Measurements from ENCODE around the gene ETNK1.

The ETNK1 gene

DNA sequence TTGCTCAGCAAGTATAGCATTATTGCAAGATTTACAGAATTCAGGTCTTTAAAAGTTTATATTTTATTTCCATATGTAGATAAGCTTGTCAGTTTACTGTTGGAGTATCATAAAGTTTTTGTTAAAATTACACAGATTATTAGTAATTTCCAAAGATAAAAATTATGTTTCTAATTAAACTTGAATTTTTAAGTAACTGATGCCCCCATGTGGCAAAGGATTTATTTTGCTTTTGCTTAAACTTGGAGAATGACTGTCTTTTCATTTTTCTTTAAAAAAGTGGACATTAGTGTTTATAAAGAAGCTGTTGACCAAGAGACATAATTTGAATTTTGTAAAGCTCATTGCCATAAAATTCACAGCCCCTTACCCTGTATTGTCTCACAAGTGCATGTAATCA is 45.8 kb downstream of the ETNK1 start:
- TF ChIP-seq, protein P1, sequence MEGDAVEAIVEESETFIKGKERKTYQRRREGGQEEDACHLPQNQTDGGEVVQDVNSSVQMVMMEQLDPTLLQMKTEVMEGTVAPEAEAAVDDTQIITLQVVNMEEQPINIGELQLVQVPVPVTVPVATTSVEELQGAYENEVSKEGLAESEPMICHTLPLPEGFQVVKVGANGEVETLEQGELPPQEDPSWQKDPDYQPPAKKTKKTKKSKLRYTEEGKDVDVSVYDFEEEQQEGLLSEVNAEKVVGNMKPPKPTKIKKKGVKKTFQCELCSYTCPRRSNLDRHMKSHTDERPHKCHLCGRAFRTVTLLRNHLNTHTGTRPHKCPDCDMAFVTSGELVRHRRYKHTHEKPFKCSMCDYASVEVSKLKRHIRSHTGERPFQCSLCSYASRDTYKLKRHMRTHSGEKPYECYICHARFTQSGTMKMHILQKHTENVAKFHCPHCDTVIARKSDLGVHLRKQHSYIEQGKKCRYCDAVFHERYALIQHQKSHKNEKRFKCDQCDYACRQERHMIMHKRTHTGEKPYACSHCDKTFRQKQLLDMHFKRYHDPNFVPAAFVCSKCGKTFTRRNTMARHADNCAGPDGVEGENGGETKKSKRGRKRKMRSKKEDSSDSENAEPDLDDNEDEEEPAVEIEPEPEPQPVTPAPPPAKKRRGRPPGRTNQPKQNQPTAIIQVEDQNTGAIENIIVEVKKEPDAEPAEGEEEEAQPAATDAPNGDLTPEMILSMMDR (IDR thresholded peaks at IDR 0.05; ENCODE audit: low read length): peak; percentile 41
- TF ChIP-seq EZH2 (IDR thresholded peaks at IDR 0.05; ENCODE audit: borderline replicate concordance, low read length): no peak
- no peak overlapping the region for H2AFZ ChIP-seq (ENCODE audit: low read length)
- H3K4me2 ChIP-seq (ENCODE audit: low read length): no peak overlapping the region
- H3K79me2 ChIP-seq (ENCODE audit: insufficient read depth, low read length): no peaks in the 10 kb centered on the region
- no peak overlapping the region for H3K9ac ChIP-seq (ENCODE audit: low read length)
- no peaks in the 10 kb centered on the region for H3K9me3 ChIP-seq (ENCODE audit: low read length)
- peaks cover 3% of the 10 kb centered on the region; the same call in 1 of the 2 replicates for H3F3A ChIP-seq (ENCODE audit: insufficient read depth, low read length)
- no peaks in the 10 kb centered on the region for H4K20me1 ChIP-seq (ENCODE audit: insufficient read depth, low read length)
- peaks cover 37% of the 10 kb centered on the region for H3K36me3 ChIP-seq (ENCODE audit: insufficient read depth, low read length)
- no peaks in the 10 kb centered on the region for H3K27me3 ChIP-seq (ENCODE audit: insufficient read depth, low read length)
- H3K27ac ChIP-seq (ENCODE audit: low read depth, low read length, poor library complexity, severe bottlenecking): no peak overlapping the region
- no peaks in the 10 kb centered on the region for H3K4me1 ChIP-seq (ENCODE audit: insufficient read depth, low read length, severe bottlenecking)
- no peaks in the 10 kb centered on the region for H3K9me2 ChIP-seq (ENCODE audit: low read depth, low read length)
- H3K4me3 ChIP-seq (ENCODE audit: low read depth, low read length, poor library complexity, severe bottlenecking): no peak overlapping the region

DNA sequence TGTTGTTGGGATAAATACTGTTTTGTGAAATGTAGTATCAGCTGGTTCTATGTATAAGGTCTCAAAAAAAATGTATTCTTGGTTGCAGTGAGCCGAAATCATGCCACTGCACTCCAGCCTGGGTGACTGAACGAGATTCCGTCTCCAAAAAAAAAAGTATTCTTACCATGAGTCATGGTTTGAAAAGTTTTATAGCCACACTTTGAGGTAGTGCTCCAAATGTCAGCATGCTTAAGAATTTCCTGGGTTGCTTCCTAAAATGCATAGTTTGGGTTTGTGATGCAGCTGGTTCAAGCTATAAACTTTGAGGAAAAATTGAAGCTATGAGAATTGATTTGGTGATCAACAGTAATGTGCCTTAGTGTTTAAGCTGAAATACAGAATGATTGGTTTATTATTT is 48.0 kb downstream of the ETNK1 start:
- Histone ChIP-seq H3K36me3 (ENCODE audit: insufficient read depth, low read length) (peaks cover 37% of the 10 kb centered on the region), H3K9me2 (ENCODE audit: low read depth, low read length) (no peaks in the 10 kb centered on the region), H2AFZ (ENCODE audit: low read length) (no peak overlapping the region), H4K20me1 (ENCODE audit: insufficient read depth, low read length) (no peaks in the 10 kb centered on the region), H3K79me2 (ENCODE audit: insufficient read depth, low read length) (no peaks in the 10 kb centered on the region), H3K9ac (ENCODE audit: low read length) (no peak overlapping the region), H3K27ac (ENCODE audit: low read depth, low read length, poor library complexity, severe bottlenecking) (no peak overlapping the region), H3K4me1 (ENCODE audit: insufficient read depth, low read length, severe bottlenecking) (no peaks in the 10 kb centered on the region), H3F3A (ENCODE audit: insufficient read depth, low read length) (peaks cover 3% of the 10 kb centered on the region; the same call in 1 of the 2 replicates), H3K9me3 (ENCODE audit: low read length) (no peaks in the 10 kb centered on the region), H3K4me3 (ENCODE audit: low read depth, low read length, poor library complexity, severe bottlenecking) (no peak overlapping the region), H3K27me3 (ENCODE audit: insufficient read depth, low read length) (no peaks in the 10 kb centered on the region), H3K4me2 (ENCODE audit: low read length) (no peak overlapping the region)
- TF ChIP-seq, protein P1 (IDR thresholded peaks at IDR 0.05; ENCODE audit: low read length): no peak
- no peak for TF ChIP-seq EZH2 (IDR thresholded peaks at IDR 0.05; ENCODE audit: borderline replicate concordance, low read length)

DNA sequence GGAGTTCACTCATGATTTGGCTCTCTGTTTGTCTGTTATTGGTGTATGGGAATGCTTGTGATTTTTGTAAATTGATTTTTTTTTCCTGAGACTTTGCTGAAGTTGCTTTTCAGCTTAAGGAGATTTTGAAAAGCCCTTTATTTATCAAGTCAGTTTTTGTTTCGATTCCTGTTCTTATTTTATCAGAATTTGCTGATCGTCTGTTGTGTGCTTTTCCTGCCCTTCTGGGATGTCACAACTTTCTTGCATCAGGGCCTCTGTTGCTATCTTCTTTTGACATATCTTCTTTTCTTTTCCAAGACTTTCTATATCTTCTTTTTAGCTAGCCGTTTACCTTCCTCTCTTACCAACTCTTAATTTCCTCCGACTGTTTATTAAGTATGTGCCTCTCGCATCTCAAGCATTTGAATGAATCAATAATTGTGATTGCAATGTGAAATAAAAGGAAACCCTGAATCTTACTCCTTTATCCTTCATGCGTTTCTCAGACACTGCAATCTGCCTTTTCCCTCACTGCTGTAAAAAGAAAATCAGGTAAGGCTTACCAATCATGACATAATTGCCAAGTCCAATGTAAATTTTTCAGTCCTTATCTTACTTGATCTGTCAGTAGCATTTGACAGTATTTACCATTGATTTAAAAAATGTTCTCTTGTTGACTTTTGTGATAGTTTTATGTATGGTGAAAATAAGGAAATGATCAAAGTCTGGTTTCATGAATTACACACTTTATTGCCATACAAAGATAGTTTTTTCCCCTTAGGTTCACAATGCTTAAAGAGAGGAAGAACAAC is 53.0 kb downstream of the ETNK1 start:
- H3K4me2 ChIP-seq (ENCODE audit: low read length): no peak overlapping the region
- no peak overlapping the region for H3K4me3 ChIP-seq (ENCODE audit: low read depth, low read length, poor library complexity, severe bottlenecking)
- H4K20me1 ChIP-seq (ENCODE audit: insufficient read depth, low read length): no peaks in the 10 kb centered on the region
- H3K9me2 ChIP-seq (ENCODE audit: low read depth, low read length): no peaks in the 10 kb centered on the region
- peaks cover 63% of the 10 kb centered on the region for H3K36me3 ChIP-seq (ENCODE audit: insufficient read depth, low read length)
- no peaks in the 10 kb centered on the region for H3K79me2 ChIP-seq (ENCODE audit: insufficient read depth, low read length)
- no peaks in the 10 kb centered on the region for H3K4me1 ChIP-seq (ENCODE audit: insufficient read depth, low read length, severe bottlenecking)
- H3K27ac ChIP-seq (ENCODE audit: low read depth, low read length, poor library complexity, severe bottlenecking): no peak overlapping the region
- no peak overlapping the region for H3K9ac ChIP-seq (ENCODE audit: low read length)
- H3K27me3 ChIP-seq (ENCODE audit: insufficient read depth, low read length): no peaks in the 10 kb centered on the region
- no peak overlapping the region for H2AFZ ChIP-seq (ENCODE audit: low read length)
- TF ChIP-seq, protein P1 (IDR thresholded peaks at IDR 0.05; ENCODE audit: low read length): no peak
- TF ChIP-seq EZH2 (IDR thresholded peaks at IDR 0.05; ENCODE audit: borderline replicate concordance, low read length): no peak
- H3K9me3 ChIP-seq (ENCODE audit: low read length): no peaks in the 10 kb centered on the region
- H3F3A ChIP-seq (ENCODE audit: insufficient read depth, low read length): peaks cover 3% of the 10 kb centered on the region; the same call in 1 of the 2 replicates
